Epithelial cell of esophagus (primary cell): ENCODE results near the gene ATP5MC2.
"Not testable (repeated sequence)": the region's sequence is repeated elsewhere in the genome, so short reads cannot be mapped to it uniquely, and the experiment has no call there.

ENCODE experiments used
- DNase-seq: peaks from one replicate; pipeline ENCODE4 v3.0.0; 2010; ENCODE audit warnings: low read depth
- H3K4me3 ChIP-seq: 2 replicates; pipeline ENCODE4 v1.5.1; 2011; ENCODE audit warnings: mild to moderate bottlenecking, low read length, control low read depth
- TF ChIP-seq, protein P1 (sequence below): IDR thresholded peaks from 2 replicates; pipeline ENCODE4 v1.5.1; 2011; ENCODE audit warnings: low read depth, mild to moderate bottlenecking, low read length, control low read depth, inconsistent platforms; ENCODE audit not compliant: insufficient read depth; ENCODE audit errors: missing control alignments

Gene ATP5MC2

DNA sequence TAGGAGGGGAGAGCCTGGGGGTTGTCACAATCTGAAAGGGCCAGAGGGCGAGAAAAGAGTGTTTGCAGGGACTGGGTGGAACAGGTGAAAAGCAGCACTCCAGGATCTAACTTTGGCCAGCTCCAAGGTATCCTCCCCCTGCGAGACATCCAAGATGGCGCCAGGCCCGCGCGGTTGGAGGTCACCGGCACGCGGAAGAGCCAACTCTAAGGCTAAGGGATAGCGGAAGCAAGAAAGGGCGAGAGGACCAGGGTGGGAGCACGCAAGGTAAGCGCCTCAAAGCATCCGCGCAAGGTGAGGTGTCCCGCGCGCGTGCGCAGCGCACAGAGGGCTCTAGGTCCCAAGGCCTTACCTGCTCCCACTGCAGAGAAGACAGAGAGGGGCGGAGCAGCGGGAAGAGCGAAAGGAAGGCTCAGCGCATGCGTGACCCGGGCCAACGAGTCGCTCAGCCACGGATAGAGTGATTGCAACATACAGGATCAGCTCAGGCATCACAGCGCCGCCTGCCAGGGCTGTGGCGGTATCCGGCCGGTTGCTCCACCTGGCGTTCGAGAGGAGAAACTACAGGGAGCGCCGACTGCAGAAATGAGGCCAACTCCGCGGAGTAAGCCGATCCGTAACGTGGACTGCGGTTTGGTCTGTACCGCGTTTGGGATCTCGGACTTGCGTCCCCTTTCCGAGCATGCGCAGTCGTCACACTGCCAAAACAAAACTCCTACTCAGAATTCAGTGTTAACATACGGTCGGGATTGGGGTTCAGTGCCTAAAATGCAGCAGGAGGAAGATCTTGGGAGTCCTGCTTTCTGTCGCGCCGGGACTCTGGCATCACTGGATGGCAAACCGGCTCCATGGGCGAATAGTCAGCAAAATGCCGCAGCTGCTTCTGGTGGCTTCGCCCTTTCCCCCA is at the start of gene ATP5MC2:
Gene ATP5MC2 (minus strand): TSS at position 383 of the 907 bp plus-strand sequence. CDS start 3,469 bp downstream, outside the sequence.
- TF ChIP-seq, protein P1, sequence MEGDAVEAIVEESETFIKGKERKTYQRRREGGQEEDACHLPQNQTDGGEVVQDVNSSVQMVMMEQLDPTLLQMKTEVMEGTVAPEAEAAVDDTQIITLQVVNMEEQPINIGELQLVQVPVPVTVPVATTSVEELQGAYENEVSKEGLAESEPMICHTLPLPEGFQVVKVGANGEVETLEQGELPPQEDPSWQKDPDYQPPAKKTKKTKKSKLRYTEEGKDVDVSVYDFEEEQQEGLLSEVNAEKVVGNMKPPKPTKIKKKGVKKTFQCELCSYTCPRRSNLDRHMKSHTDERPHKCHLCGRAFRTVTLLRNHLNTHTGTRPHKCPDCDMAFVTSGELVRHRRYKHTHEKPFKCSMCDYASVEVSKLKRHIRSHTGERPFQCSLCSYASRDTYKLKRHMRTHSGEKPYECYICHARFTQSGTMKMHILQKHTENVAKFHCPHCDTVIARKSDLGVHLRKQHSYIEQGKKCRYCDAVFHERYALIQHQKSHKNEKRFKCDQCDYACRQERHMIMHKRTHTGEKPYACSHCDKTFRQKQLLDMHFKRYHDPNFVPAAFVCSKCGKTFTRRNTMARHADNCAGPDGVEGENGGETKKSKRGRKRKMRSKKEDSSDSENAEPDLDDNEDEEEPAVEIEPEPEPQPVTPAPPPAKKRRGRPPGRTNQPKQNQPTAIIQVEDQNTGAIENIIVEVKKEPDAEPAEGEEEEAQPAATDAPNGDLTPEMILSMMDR: peak; percentile 98
- H3K4me3 ChIP-seq: peak within 1 kb of the TSS; percentile 88
- DNase-seq: peak; percentile 99

DNA sequence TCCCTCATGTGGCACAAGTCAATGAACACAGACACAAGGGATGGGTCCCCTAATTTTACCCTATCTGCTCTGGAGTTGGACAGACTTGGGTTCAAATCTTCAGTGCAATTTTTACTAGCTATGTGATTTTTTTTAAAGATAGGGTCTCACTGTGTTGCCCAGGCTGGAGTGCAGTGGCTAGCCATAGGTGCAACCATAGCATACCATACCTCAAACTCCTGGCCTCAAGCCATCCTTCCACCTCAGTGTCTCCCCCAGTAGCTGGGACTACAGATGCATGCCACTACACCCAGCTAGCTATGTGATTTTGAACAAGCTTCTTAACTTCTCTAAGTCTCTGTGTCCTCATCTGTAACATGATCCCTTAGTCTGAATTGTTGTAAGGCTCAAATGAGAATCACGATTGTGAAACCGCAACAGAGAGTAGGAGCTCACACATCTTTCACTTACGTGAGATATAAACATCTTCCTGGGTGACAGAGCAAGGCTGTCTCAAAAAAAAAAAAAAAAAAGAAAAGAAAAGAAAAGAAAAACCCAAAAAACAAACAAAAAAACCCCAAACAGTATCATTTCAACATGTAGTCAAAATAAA is 46.7 kb upstream of the ATP5MC2 start:
- TF ChIP-seq, protein P1: no peak
- no peak for DNase-seq
- no peak overlapping the region for H3K4me3 ChIP-seq

DNA sequence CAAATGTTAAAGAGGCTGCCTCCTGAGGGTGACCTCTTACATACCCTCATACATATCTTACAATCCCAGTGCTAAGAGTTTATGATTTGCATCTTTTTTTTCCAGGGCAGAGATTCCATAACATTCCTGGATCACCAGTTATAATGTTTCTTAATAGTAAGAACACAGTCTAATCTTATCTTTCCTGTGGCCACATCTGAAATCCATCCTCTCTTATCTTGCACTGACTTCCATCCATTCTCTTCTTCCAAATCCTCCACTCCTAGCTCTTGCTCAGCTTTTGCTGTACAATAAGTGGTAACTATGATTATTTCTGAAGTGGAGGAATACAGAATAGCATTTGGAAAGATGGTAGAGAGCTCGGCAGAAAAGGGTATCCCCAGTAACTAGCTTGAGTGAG is 45.1 kb upstream of the ATP5MC2 start:
- DNase-seq: no peak
- TF ChIP-seq, protein P1: no peak

DNA sequence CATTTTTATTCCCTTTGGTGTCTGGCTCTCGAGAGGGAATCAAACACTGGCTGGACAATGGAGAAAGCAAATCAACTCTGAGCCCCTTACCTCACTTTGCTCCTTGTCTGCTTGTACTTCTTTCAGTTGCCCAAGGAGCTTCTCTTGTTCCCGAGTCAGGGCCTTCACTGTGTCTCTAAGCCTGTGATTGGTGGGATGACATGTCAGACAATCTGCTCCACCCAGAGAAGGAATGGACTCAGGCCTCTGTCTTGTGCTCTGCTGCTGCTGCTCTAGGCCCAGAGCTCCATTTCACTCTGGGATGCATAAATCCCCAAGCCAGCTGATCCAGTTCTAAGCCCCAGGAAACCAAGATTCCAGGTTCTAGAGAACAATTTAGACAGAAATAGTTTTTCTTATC is 43.8 kb upstream of the ATP5MC2 start:
- H3K4me3 ChIP-seq: no peak overlapping the region
- TF ChIP-seq, protein P1: no peak
- peak; percentile 17 for DNase-seq

More for the DNA sequence above, 45.1 kb upstream of the ATP5MC2 start:
- H3K4me3 ChIP-seq: no peak overlapping the region

DNA sequence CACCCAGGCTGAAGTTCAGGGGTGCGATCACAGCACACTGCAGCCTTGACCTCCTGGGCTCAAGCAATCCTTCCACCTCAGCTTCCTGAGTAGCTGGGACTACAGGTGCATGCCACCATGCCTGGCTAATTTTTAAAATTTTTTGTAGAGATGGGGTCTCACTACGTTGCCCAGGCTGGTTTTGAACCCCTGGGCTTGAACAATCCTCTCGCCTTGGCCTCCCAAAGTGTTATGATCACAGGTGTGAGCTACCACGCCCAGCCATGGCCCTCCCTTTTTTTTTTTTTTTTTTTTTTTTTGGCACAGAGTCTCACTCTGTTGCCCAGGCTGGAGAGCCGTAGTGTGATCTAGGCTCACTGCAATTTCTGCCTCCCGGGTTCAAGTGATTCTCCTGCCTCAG is 42.7 kb upstream of the ATP5MC2 start:
- not testable (repeated sequence) for DNase-seq, H3K4me3 ChIP-seq

DNA sequence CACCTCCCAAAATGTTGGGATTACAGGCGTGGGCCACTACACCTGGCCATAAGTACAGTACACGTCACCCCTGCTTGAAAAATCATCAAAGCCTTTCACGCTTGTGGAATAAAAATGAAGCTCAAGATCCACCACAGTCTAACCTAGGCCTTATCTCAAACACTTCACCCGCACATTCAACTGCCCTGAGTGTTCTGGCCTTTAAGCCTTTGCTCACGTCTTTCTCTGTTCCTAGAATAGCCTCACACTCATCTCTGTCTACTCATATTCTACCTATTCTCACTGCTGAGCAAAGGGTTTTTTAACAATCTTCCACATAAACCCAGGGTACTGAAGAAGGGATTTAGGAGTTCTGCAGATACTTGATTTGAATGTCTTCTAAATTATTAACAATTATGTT is 41.4 kb upstream of the ATP5MC2 start:
- H3K4me3 ChIP-seq: no peak overlapping the region
- TF ChIP-seq, protein P1: no peak
- no peak for DNase-seq

DNA sequence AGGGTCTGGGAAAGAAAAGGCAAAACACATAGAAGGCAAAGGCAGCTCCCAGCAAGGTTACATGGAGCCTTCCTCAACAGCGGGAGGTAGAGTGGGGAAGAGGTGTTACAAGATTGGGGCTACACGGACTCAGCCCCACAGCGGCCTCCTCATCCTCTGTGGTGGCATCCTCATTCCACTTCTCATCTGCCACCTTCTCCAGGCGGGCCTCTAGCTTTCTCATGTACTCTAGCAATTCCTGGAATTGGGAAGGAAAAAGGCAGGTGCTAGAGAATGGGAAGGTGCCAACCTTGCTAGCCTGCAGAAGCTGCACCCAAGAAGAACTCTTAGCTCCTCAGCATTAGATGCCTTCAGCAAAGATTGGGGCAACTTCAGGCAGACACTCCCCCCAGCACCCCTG is 38.1 kb upstream of the ATP5MC2 start:
- DNase-seq: no peak
- TF ChIP-seq, protein P1: no peak
- no peak overlapping the region for H3K4me3 ChIP-seq
